Natural killer cell treated with Interleukin-12 subunit alpha and Interleukin-12 subunit beta and Interleukin-15 and Interleukin-18, amount 100 ng/mL, for 72 hours (primary cell): ENCODE results near the gene RPS6KA2. TPM values are rescaled to one million over a fixed set of nuclear protein-coding genes. Genes with fewer than 3 reads are reported as not detected.

Source experiments
- ATAC-seq, 2 donors: fragments of 150-1000 bp; cut with Tn5 transposase in 1 of 2; sonication (Bioruptor Pico), chemical (Tn5 transposase) in 1 of 2; 2 replicates each; pipeline ENCODE4 v1.10.0; 2021
- DNase-seq: peaks from one replicate; pipeline ENCODE4 v3.0.0; 2022; ENCODE audit warnings: low spot score
- H3K27ac Mint-ChIP-seq, 2 donors: 1 replicate in 1 of 2; 2 replicates in 1 of 2; pipeline ENCODE4 v1.8.0; 2022; ENCODE audit warnings: mixed read lengths in 2 of 2, mild to moderate bottlenecking in 1 of 2, moderate library complexity in 1 of 2
- H3K27me3 Mint-ChIP-seq, 2 donors: 1 replicate in 1 of 2; 2 replicates in 1 of 2; pipeline ENCODE4 v1.8.0; 2022; ENCODE audit warnings: mixed read lengths in 2 of 2
- H3K36me3 Mint-ChIP-seq: one replicate; pipeline ENCODE4 v1.8.0; 2022; ENCODE audit warnings: mixed read lengths
- H3K4me1 Mint-ChIP-seq, 2 donors: 1 replicate in 1 of 2; 2 replicates in 1 of 2; pipeline ENCODE4 v1.8.0; 2022; ENCODE audit warnings: low read depth in 2 of 2, mixed read lengths in 2 of 2, mild to moderate bottlenecking in 1 of 2
- H3K4me3 Mint-ChIP-seq: one replicate; pipeline ENCODE4 v1.8.0; 2022; ENCODE audit warnings: mixed read lengths
- H3K9me3 Mint-ChIP-seq: 2 replicates; pipeline ENCODE4 v1.8.0; 2022; ENCODE audit warnings: mixed read lengths
- total RNA-seq, 2 donors: library from RNA; stranded (reverse); gene quantifications; one replicate each; pipeline ENCODE4 v1.2.3, GENCODE V29; 2022

RPS6KA2 gene
- total RNA-seq, 2 donors from 2014 or later, result 2.8 to 3.8 TPM

- Mint-ChIP-seq H3K4me1 (no peaks in the 10 kb centered on the region), H3K4me3 (no peak overlapping the region), H3K9me3 (no peaks in the 10 kb centered on the region), H3K36me3 (no peaks in the 10 kb centered on the region), H3K27ac (no peak overlapping the region), H3K27me3 (peaks cover 0 to 6% of the 10 kb centered on the region in 2 donors)
- ATAC-seq (no peak), DNase-seq (no peak)
Measured at GRCh38 chr6:166650047-166650446, 23.0 kb upstream of the RPS6KA2 start.

- DNase-seq (no peak), ATAC-seq (no peak)
- Mint-ChIP-seq H3K4me1 (no peaks in the 10 kb centered on the region), H3K27me3 (peaks cover 0 to 6% of the 10 kb centered on the region in 2 donors), H3K27ac (no peak overlapping the region), H3K36me3 (peaks cover 2% of the 10 kb centered on the region), H3K4me3 (no peak overlapping the region), H3K9me3 (no peaks in the 10 kb centered on the region)
Measured at GRCh38 chr6:166648846-166649245, 21.8 kb upstream of the RPS6KA2 start.

- no peaks in the 10 kb centered on the region for H3K4me1 Mint-ChIP-seq
- no peak overlapping the region for H3K27ac Mint-ChIP-seq
- H3K27me3 Mint-ChIP-seq, result peaks cover 0 to 4% of the 10 kb centered on the region in 2 donors
- no peak overlapping the region for H3K4me3 Mint-ChIP-seq
- H3K36me3 Mint-ChIP-seq, result peaks cover 5% of the 10 kb centered on the region
- H3K9me3 Mint-ChIP-seq, result no peaks in the 10 kb centered on the region
- DNase-seq (no peak), ATAC-seq (no peak)
Measured at GRCh38 chr6:166647896-166648295, 20.8 kb upstream of the RPS6KA2 start.

- Mint-ChIP-seq H3K9me3 (no peaks in the 10 kb centered on the region), H3K4me1 (no peaks in the 10 kb centered on the region), H3K27me3 (peaks cover 7 to 11% of the 10 kb centered on the region in 2 donors), H3K36me3 (peaks cover 5% of the 10 kb centered on the region), H3K4me3 (no peak overlapping the region), H3K27ac (no peak overlapping the region)
- no peak for ATAC-seq
- DNase-seq, result no peak
Measured at GRCh38 chr6:166646716-166647115, 19.7 kb upstream of the RPS6KA2 start.

GRCh38 chr6:166645896-166646295 lies 18.8 kb upstream of the RPS6KA2 start:
- no peak for DNase-seq
- Mint-ChIP-seq H3K27me3 (peaks cover 11 to 19% of the 10 kb centered on the region in 2 donors), H3K36me3 (peaks cover 5% of the 10 kb centered on the region), H3K4me3 (no peak overlapping the region), H3K27ac (no peak overlapping the region), H3K9me3 (no peaks in the 10 kb centered on the region), H3K4me1 (no peaks in the 10 kb centered on the region)
- no peak for ATAC-seq

- peaks cover 5% of the 10 kb centered on the region for H3K36me3 Mint-ChIP-seq
- peaks cover 20 to 31% of the 10 kb centered on the region in 2 donors for H3K27me3 Mint-ChIP-seq
- ATAC-seq (no peak), DNase-seq (no peak)
- H3K27ac Mint-ChIP-seq, result no peak overlapping the region
- no peaks in the 10 kb centered on the region for H3K9me3 Mint-ChIP-seq
- no peak overlapping the region for H3K4me3 Mint-ChIP-seq
- H3K4me1 Mint-ChIP-seq, result peaks cover 3 to 7% of the 10 kb centered on the region in 2 donors
Measured at GRCh38 chr6:166644681-166645080, 17.6 kb upstream of the RPS6KA2 start.

- Mint-ChIP-seq H3K27ac (no peak overlapping the region), H3K4me1 (peaks cover 5 to 10% of the 10 kb centered on the region in 2 donors), H3K9me3 (no peaks in the 10 kb centered on the region), H3K4me3 (no peak overlapping the region), H3K27me3 (peaks cover 26 to 37% of the 10 kb centered on the region in 2 donors), H3K36me3 (peaks cover 5% of the 10 kb centered on the region)
- DNase-seq (no peak), ATAC-seq (no peak)
Measured at GRCh38 chr6:166643891-166644590, 17.0 kb upstream of the RPS6KA2 start.

- no peak for DNase-seq
- no peak for ATAC-seq
- peaks cover 31 to 38% of the 10 kb centered on the region in 2 donors for H3K27me3 Mint-ChIP-seq
- peaks cover 5% of the 10 kb centered on the region for H3K36me3 Mint-ChIP-seq
- H3K4me3 Mint-ChIP-seq, result no peak overlapping the region
- H3K27ac Mint-ChIP-seq, result no peak overlapping the region
- no peaks in the 10 kb centered on the region for H3K9me3 Mint-ChIP-seq
- H3K4me1 Mint-ChIP-seq, result peaks cover 5 to 10% of the 10 kb centered on the region in 2 donors
Measured at GRCh38 chr6:166642646-166643045, 15.6 kb upstream of the RPS6KA2 start.

GRCh38 chr6:166640342-166641043 lies 13.4 kb upstream of the RPS6KA2 start:
- H3K9me3 Mint-ChIP-seq, result no peaks in the 10 kb centered on the region
- ATAC-seq, result peak in 1 of 2 donors; percentile 64
- H3K4me1 Mint-ChIP-seq, result peaks cover 5 to 10% of the 10 kb centered on the region in 2 donors
- no peak overlapping the region for H3K4me3 Mint-ChIP-seq
- peaks cover 38 to 41% of the 10 kb centered on the region in 2 donors for H3K27me3 Mint-ChIP-seq
- H3K36me3 Mint-ChIP-seq, result peaks cover 5% of the 10 kb centered on the region
- H3K27ac Mint-ChIP-seq, result no peak overlapping the region
- DNase-seq, result no peak

- H3K36me3 Mint-ChIP-seq, result peaks cover 5% of the 10 kb centered on the region
- no peak overlapping the region for H3K27ac Mint-ChIP-seq
- H3K4me3 Mint-ChIP-seq, result no peak overlapping the region
- DNase-seq, result no peak
- peaks cover 38 to 41% of the 10 kb centered on the region in 2 donors for H3K27me3 Mint-ChIP-seq
- ATAC-seq, result no peak
- no peaks in the 10 kb centered on the region for H3K9me3 Mint-ChIP-seq
- peaks cover 5 to 10% of the 10 kb centered on the region in 2 donors for H3K4me1 Mint-ChIP-seq
Measured at GRCh38 chr6:166639921-166640320, 12.9 kb upstream of the RPS6KA2 start.

- Mint-ChIP-seq H3K9me3 (no peaks in the 10 kb centered on the region), H3K4me3 (no peak overlapping the region), H3K4me1 (peaks cover 5 to 15% of the 10 kb centered on the region in 2 donors), H3K27me3 (peaks cover 44 to 46% of the 10 kb centered on the region in 2 donors), H3K36me3 (no peaks in the 10 kb centered on the region), H3K27ac (no peak overlapping the region)
- no peak for ATAC-seq
- DNase-seq, result no peak
Measured at GRCh38 chr6:166638573-166638964, 11.5 kb upstream of the RPS6KA2 start.

- Mint-ChIP-seq H3K36me3 (no peaks in the 10 kb centered on the region), H3K9me3 (no peaks in the 10 kb centered on the region), H3K4me3 (no peak overlapping the region), H3K27me3 (peaks cover 46 to 47% of the 10 kb centered on the region in 2 donors), H3K4me1 (peaks cover 5 to 15% of the 10 kb centered on the region in 2 donors), H3K27ac (no peak overlapping the region)
- DNase-seq (no peak), ATAC-seq (no peak)
Measured at GRCh38 chr6:166637812-166638572, 10.9 kb upstream of the RPS6KA2 start.

- H3K27ac Mint-ChIP-seq, result no peak overlapping the region
- ATAC-seq (no peak), DNase-seq (no peak)
- no peaks in the 10 kb centered on the region for H3K9me3 Mint-ChIP-seq
- H3K36me3 Mint-ChIP-seq, result no peaks in the 10 kb centered on the region
- H3K4me3 Mint-ChIP-seq, result no peak overlapping the region
- peaks cover 5 to 15% of the 10 kb centered on the region in 2 donors for H3K4me1 Mint-ChIP-seq
- H3K27me3 Mint-ChIP-seq, result peaks cover 43 to 48% of the 10 kb centered on the region in 2 donors
Measured at GRCh38 chr6:166636934-166637333, 9.9 kb upstream of the RPS6KA2 start.
